ENCODE measurements around the gene DUSP1. TPM values are rescaled to one million over a fixed set of nuclear protein-coding genes. Genes with fewer than 3 reads are reported as not detected.

Gene DUSP1
- total and polyA plus RNA-seq, 9 of the 15 experiments (the other 6 are each of a cell fraction or from before 2014, with no cell fraction given), result 2.1 to 14.2 (median 8.5) TPM

GRCh38 chr5:172789687-172790495 lies 18.9 kb upstream of the DUSP1 start:
- H3K4me3 ChIP-seq, result no peak overlapping the region
- H3K9ac ChIP-seq (ENCODE audit: insufficient read depth in 1 of 2, low read depth in 2 of 2, low read length in 2 of 2), result peak overlapping the region; percentile 85 to 88
- ATAC-seq (peak; percentile 12), FAIRE-seq (no peak), DNase-seq (ENCODE audit: extremely low read depth in 1 of 4, low spot score in 3 of 4) (peak in 3 of 4 experiments; percentile 35 to 55 (median 45))
- no peaks in the 10 kb centered on the region for H3K9me3 ChIP-seq (replicated peaks; ENCODE audit: control insufficient read depth, insufficient read depth, low read depth, low read length)
- in situ Hi-C loops (cut with MboI) (no loop called here), intact Hi-C loops (cut with micrococcal nuclease) (loop anchor here (1.0 kb wide), 1 partner anchor 18 kb away; no protein-coding TSS in a partner anchor)
- peak overlapping the region; percentile 98 for H3K27ac ChIP-seq (ENCODE audit: extremely low read depth, low read depth, low read length)
- no peaks in the 10 kb centered on the region for H3K79me2 ChIP-seq (ENCODE audit: control insufficient read depth, insufficient read depth, low read length)
- ChIA-PET CTCF (ENCODE audit: low intra/inter-chr PET ratio) (no interaction called here), POLR2A (interaction anchor here (1.1 to 1.9 kb wide), 6 partner anchors 10 to 126 kb away, joined by 4 to 10 read pairs (median 5); partner anchors contain the start of gene DUSP1)
- no peaks in the 10 kb centered on the region for H3K36me3 ChIP-seq (ENCODE audit: control insufficient read depth, insufficient read depth, low read length)
- H3K4me2 ChIP-seq (ENCODE audit: insufficient read depth, low read length), result peak overlapping the region; percentile 62
- H4K20me1 ChIP-seq (replicated peaks; ENCODE audit: control insufficient read depth, insufficient read depth, low read length), result no peaks in the 10 kb centered on the region
- H2AFZ ChIP-seq (ENCODE audit: low read depth, low read length), result peak overlapping the region; percentile 83
- no peaks in the 10 kb centered on the region for H3K27me3 ChIP-seq (ENCODE audit: control insufficient read depth in 2 of 2, insufficient read depth in 2 of 2, low read length in 2 of 2)
- WGBS (ENCODE audit: insufficient coverage, low coverage, missing lambda C conversion rate), result 49% methylated on average over 9 of the region's 9 CpGs
- TSS peak; percentile 97 for BruUV-seq (replicated peaks)
- H3K4me1 ChIP-seq (replicated peaks in 1 of 2; ENCODE audit: control insufficient read depth in 2 of 2, insufficient read depth in 2 of 2, low read length in 2 of 2), result peaks cover 43 to 46% of the 10 kb centered on the region in 2 experiments
- no peaks in the 10 kb centered on the region for H3K9me1 ChIP-seq (ENCODE audit: control insufficient read depth, insufficient read depth, low read length)
- TF ChIP-seq BHLHE40 (IDR thresholded peaks at IDR 0.05; ENCODE audit: low read length) (peak; percentile 72; the same call in 1 of the 2 replicates), ID3 (CRISPR knock-in tag; IDR thresholded peaks at IDR 0.05) (no peak), ID3 (tag; IDR thresholded peaks at IDR 0.05) (0 out of 2 replicates have a peak, but pooled peaks have one; percentile 28), SREBF1 (IDR thresholded peaks at IDR 0.05; ENCODE audit: borderline replicate concordance, low read depth, low read length) (no peak), NRF1 (conservative IDR thresholded peaks at IDR 0.05 in 1 of 2, IDR thresholded peaks at IDR 0.05 in 1 of 2) (no peak), NFXL1 (CRISPR knock-in tag; IDR thresholded peaks at IDR 0.05) (no peak), TOE1 (IDR thresholded peaks at IDR 0.05; ENCODE audit: borderline replicate concordance) (peak; percentile 97), TOE1 (CRISPR knock-in tag; IDR thresholded peaks at IDR 0.05; ENCODE audit: borderline replicate concordance, low read depth) (no peak), UBTF (IDR thresholded peaks at IDR 0.05; ENCODE audit: borderline replicate concordance in 1 of 2, low read depth in 2 of 2, low read length in 2 of 2) (0 out of 4 replicates have a peak, but pooled peaks have one; percentile 6 to 37), XRCC3 (IDR thresholded peaks at IDR 0.05) (no peak), ZNF589 (CRISPR knock-in tag; IDR thresholded peaks at IDR 0.05; ENCODE audit: low read depth) (0 out of 2 replicates have a peak, but pooled peaks have one; percentile 28), GTF3C2 (IDR thresholded peaks at IDR 0.05; ENCODE audit: borderline replicate concordance, extremely low read depth, insufficient read length) (no peak), FOXK2 (conservative IDR thresholded peaks at IDR 0.05 in 1 of 2, IDR thresholded peaks at IDR 0.05 in 1 of 2; ENCODE audit: low read depth in 2 of 2) (no peak; a peak in 1 of 4 replicates), ZNF445 (CRISPR knock-in tag; IDR thresholded peaks at IDR 0.05; ENCODE audit: low read depth) (no peak), RBM25 (IDR thresholded peaks at IDR 0.05; ENCODE audit: low read depth, low read length, severe bottlenecking) (no peak)
